K562 (cell line): ENCODE data around the gene PRDM16. TPM values are rescaled to one million over a fixed set of nuclear protein-coding genes. Genes with fewer than 3 reads are reported as not detected.
A peak's percentile ranks its signal among the peaks of the same experiment; 100 is the strongest.

ENCODE experiments used
- ATAC-seq: fragments of 200-7000 bp; cut with Tn5 transposase; 3 replicates; pipeline ENCODE4 v1.9.1; 2020; ENCODE audit warnings: moderate library complexity
- BruUV-seq: library from RNA; stranded (reverse); fragments of 400-500 nt; replicated peaks from 2 replicates; lab custom pipeline; 2021; lab: Mats Ljungman, UMichigan
- CTCF ChIA-PET: fragments of 300-600 bp; formaldehyde crosslinking; extraction: SDS; loops from one replicate; lab custom pipeline; 2021; ENCODE audit warnings: low intra/inter-chr PET ratio; lab: Yijun Ruan, JAX
- POLR2A ChIA-PET: fragments of 300-600, 350-650 bp; sonication (Branson Sonifier 250); formaldehyde crosslinking; extraction: SDS; loops from one replicate; lab custom pipeline; 2021; ENCODE audit warnings: antibody characterized with exemption, inconsistent platforms; lab: Yijun Ruan, JAX
- DNase-seq, 4 experiments: peaks; one replicate each; pipeline versions ENCODE4 v3.0.0 to v3.0.0-alpha.2; 2011 to 2018; ENCODE audit warnings: low spot score in 3 of 4, mixed read lengths in 3 of 4; ENCODE audit errors: extremely low read depth in 1 of 4
- FAIRE-seq: peaks from 2 replicates; lab custom pipeline; 2011; peaks lifted over from hg19 to GRCh38; lab: Jason Lieb, UNC
- H2AFZ ChIP-seq: 2 replicates; pipeline ENCODE4 v1.6.0; 2011; ENCODE audit warnings: low read depth, low read length, control low read depth, inconsistent platforms
- H3K27ac ChIP-seq: fragments of 200-600 bp; 3 replicates; pipeline ENCODE4 v1.8.0; 2011; ENCODE audit warnings: low read depth, mild to moderate bottlenecking, control low read depth, inconsistent platforms, low read length, moderate library complexity, mixed read lengths; ENCODE audit errors: extremely low read depth
- H3K27me3 ChIP-seq, 2 experiments: fragments of 300-600 bp in 1 of 2; 2 replicates in 1 of 2; 3 replicates in 1 of 2; pipeline versions ENCODE4 v1.6.0 to v1.8.0; 2011; ENCODE audit warnings: inconsistent platforms in 2 of 2, low read length in 2 of 2, mild to moderate bottlenecking in 1 of 2, mixed read lengths in 1 of 2, moderate library complexity in 1 of 2; ENCODE audit not compliant: control insufficient read depth in 2 of 2, insufficient read depth in 2 of 2
- H3K36me3 ChIP-seq: fragments of 300-600 bp; 3 replicates; pipeline ENCODE4 v1.8.0; 2011; ENCODE audit warnings: mild to moderate bottlenecking, low read length, inconsistent platforms; ENCODE audit not compliant: control insufficient read depth, insufficient read depth
- H3K4me1 ChIP-seq, 2 experiments: fragments of 200-600 bp in 1 of 2; replicated peaks in 1 of 2; 2 replicates in 1 of 2; 3 replicates in 1 of 2; pipeline versions ENCODE4 v1.5.1 to v1.8.0; 2011; ENCODE audit warnings: inconsistent platforms in 2 of 2, low read length in 2 of 2, mild to moderate bottlenecking in 1 of 2, mixed read lengths in 1 of 2, moderate library complexity in 1 of 2; ENCODE audit not compliant: control insufficient read depth in 2 of 2, insufficient read depth in 2 of 2
- H3K4me2 ChIP-seq: 2 replicates; pipeline ENCODE4 v1.6.1; 2011; ENCODE audit warnings: low read length, control low read depth, inconsistent platforms, mixed read lengths; ENCODE audit not compliant: insufficient read depth
- H3K4me3 ChIP-seq: fragments of 200-600 bp; sonication (generic), shearing (Covaris generic); 2 replicates; pipeline ENCODE4 v1.5.1; 2016; ENCODE audit warnings: control low read depth, inconsistent platforms
- H3K79me2 ChIP-seq: fragments of 200-600 bp; 3 replicates; pipeline ENCODE4 v1.8.0; 2011; ENCODE audit warnings: low read length, inconsistent platforms; ENCODE audit not compliant: control insufficient read depth, insufficient read depth
- H3K9ac ChIP-seq, 2 experiments: 2 replicates each; pipeline versions ENCODE4 v1.6.0 to v1.6.1; 2011; ENCODE audit warnings: low read depth in 2 of 2, low read length in 2 of 2, control low read depth in 1 of 2, inconsistent platforms in 1 of 2, mild to moderate bottlenecking in 1 of 2, mixed read lengths in 1 of 2; ENCODE audit not compliant: insufficient read depth in 1 of 2
- H3K9me1 ChIP-seq: one replicate; pipeline ENCODE4 v1.6.0; 2011; ENCODE audit warnings: inconsistent platforms, mild to moderate bottlenecking, low read length, moderate library complexity; ENCODE audit not compliant: control insufficient read depth, insufficient read depth
- H3K9me3 ChIP-seq: replicated peaks from 2 replicates; pipeline ENCODE4 v1.5.1; 2011; ENCODE audit warnings: low read depth, low read length, inconsistent platforms; ENCODE audit not compliant: control insufficient read depth, insufficient read depth
- H4K20me1 ChIP-seq: replicated peaks from 2 replicates; pipeline ENCODE4 v1.6.1; 2011; ENCODE audit warnings: low read length, inconsistent platforms, mixed read lengths; ENCODE audit not compliant: control insufficient read depth, insufficient read depth
- ARID2 ChIP-seq: fragments of 450-650 bp; IDR thresholded peaks from 2 replicates; pipeline ENCODE4 v1.6.1; 2017; ENCODE audit warnings: antibody characterized with exemption, mild to moderate bottlenecking
- COPS2 ChIP-seq: fragments of 450-650 bp; conservative IDR thresholded peaks from 2 replicates; pipeline ENCODE4 v1.6.1; 2016; ENCODE audit warnings: mild to moderate bottlenecking, moderate library complexity
- CSDE1 ChIP-seq, 2 experiments: fragments of 450-650 bp; IDR thresholded peaks; 2 replicates each; pipeline ENCODE4 v1.6.1; 2016; ENCODE audit warnings: mild to moderate bottlenecking in 1 of 2
- DACH1 ChIP-seq: fragments of 450-650 bp; IDR thresholded peaks from 2 replicates; pipeline ENCODE4 v1.6.1; 2018; ENCODE audit not compliant: partially characterized antibody
- ESRRA ChIP-seq: fragments of 450-650 bp; IDR thresholded peaks from 2 replicates; pipeline ENCODE4 v1.6.1; 2014; ENCODE audit warnings: low read depth, mild to moderate bottlenecking, moderate library complexity, borderline replicate concordance
- GATA2 ChIP-seq: sonication (generic); formaldehyde crosslinking; IDR thresholded peaks from 2 replicates; pipeline ENCODE4 v1.4.0; 2020; ENCODE audit warnings: mild to moderate bottlenecking, missing genetic modification reagents
- KLF16 ChIP-seq: IDR thresholded peaks from 2 replicates; pipeline ENCODE4 v1.6.1; 2016; ENCODE audit warnings: antibody characterized with exemption
- RAD21 ChIP-seq, 2 experiments: fragments of 250-450 bp in 1 of 2; fragments of 450-650 bp in 1 of 2; sonication (Bioruptor Pico) in 1 of 2; formaldehyde crosslinking in 1 of 2; IDR thresholded peaks in 1 of 2; conservative IDR thresholded peaks in 1 of 2; 2 replicates each; pipeline versions ENCODE4 v1.4.0 to v1.8.0; 2020 to 2022; ENCODE audit warnings: mild to moderate bottlenecking in 2 of 2, moderate library complexity in 1 of 2
- SMAD1 ChIP-seq: fragments of 150-350 bp; IDR thresholded peaks from 2 replicates; pipeline ENCODE4 v1.6.1; 2014; ENCODE audit warnings: low read length, low read depth; ENCODE audit not compliant: partially characterized antibody
- SMC3 ChIP-seq: conservative IDR thresholded peaks from 2 replicates; pipeline ENCODE4 v1.6.1; 2011; ENCODE audit warnings: low read depth, low read length, improper control_type of control experiment; ENCODE audit not compliant: insufficient read depth
- STAG1 ChIP-seq: sonication (generic); formaldehyde crosslinking; IDR thresholded peaks from 2 replicates; pipeline ENCODE4 v1.5.0; 2020; ENCODE audit warnings: missing genetic modification reagents, borderline replicate concordance
- U2AF1 ChIP-seq: fragments of 200-400 bp; formaldehyde crosslinking; optimal IDR thresholded peaks from 2 replicates; pipeline ENCODE3; 2017; ENCODE audit warnings: mild to moderate bottlenecking, low read depth, low read length, moderate library complexity
- YBX1 ChIP-seq: fragments of 450-650 bp; IDR thresholded peaks from 2 replicates; pipeline ENCODE4 v1.7.1; 2016; ENCODE audit warnings: mild to moderate bottlenecking
- YY1 ChIP-seq, 3 experiments: IDR thresholded peaks; 2 replicates each; pipeline ENCODE4 v1.6.1; 2011; ENCODE audit warnings: low read length in 2 of 3, mild to moderate bottlenecking in 2 of 3, moderate library complexity in 2 of 3, borderline replicate concordance in 1 of 3, control low read depth in 1 of 3, low read depth in 1 of 3; ENCODE audit not compliant: insufficient read depth in 3 of 3, insufficient replicate concordance in 2 of 3, control insufficient read depth in 1 of 3, insufficient read length in 1 of 3; ENCODE audit errors: extremely low read depth in 1 of 3
- ZKSCAN1 ChIP-seq: fragments of 150-350 bp; IDR thresholded peaks from 2 replicates; pipeline ENCODE4 v1.6.1; 2016; ENCODE audit warnings: low read depth, low read length
- WGBS: fragments of 100-300 bp; shearing (Covaris generic); methylation state at CpG from one replicate; pipeline ENCODE4 v1.1.6; 2016; ENCODE audit warnings: low coverage, mixed read lengths; ENCODE audit not compliant: insufficient coverage; ENCODE audit errors: missing lambda C conversion rate; 5-methylcytosine and 5-hydroxymethylcytosine counted together
- in situ Hi-C: fragments of 300-500 bp; cut with MboI; formaldehyde crosslinking; loops from 4 replicates; pipeline ENCODE4 v1.15.0; 2018; ENCODE audit warnings: inconsistent platforms, mixed read lengths
- intact Hi-C: fragments of 100-400 bp; cut with micrococcal nuclease; formaldehyde crosslinking; loops from 2 replicates; pipeline ENCODE4 v1.14.2; 2022
- polyA plus RNA-seq, 8 experiments: library from polyadenylated mRNA; depleted of rRNA in 4 of 8; stranded (reverse) in 5 of 8; unstranded in 3 of 8; fragments of >200 nt; fragmentation: Nextera tagmentation in 2 of 8; fragmentation: Illumina TruSeq in 1 of 8; extraction: Ambion mirVana in 2 of 8; extraction: Trizol in 1 of 8; gene quantifications; 2 replicates each; pipeline versions ENCODE4 v1.2.1 to v1.2.3, GENCODE V29; 2011 to 2014; ENCODE audit warnings: inconsistent platforms in 1 of 8, missing spikeins in 1 of 8
- total RNA-seq, 7 experiments: library from RNA; depleted of rRNA in 6 of 7; stranded (reverse); fragments of >200 nt in 6 of 7; fragmentation: Illumina TruSeq in 2 of 7; extraction: Trizol in 2 of 7; gene quantifications; 2 replicates each; pipeline versions ENCODE4 v1.2.1 to v1.2.3, GENCODE V29; 2011 to 2021; ENCODE audit warnings: low replicate concordance in 1 of 7
- TF ChIP-seq, protein P1 (sequence below): sonication (generic); IDR thresholded peaks from 2 replicates; pipeline ENCODE4 v1.6.1; 2016
- TF ChIP-seq, protein P2 (sequence below): fragments of 450-650 bp; IDR thresholded peaks from 2 replicates; pipeline ENCODE4 v1.7.1; 2018; ENCODE audit warnings: mild to moderate bottlenecking, low read depth; ENCODE audit not compliant: partially characterized antibody

Gene PRDM16
- total and polyA plus RNA-seq, 9 of the 15 experiments (the other 6 are each of a cell fraction or from before 2014, with no cell fraction given): 0.10 to 0.27 TPM; not detected in 7

GRCh38 chr1:3283849-3284248 lies 214.8 kb downstream of the PRDM16 start:
- CTCF ChIA-PET: interaction anchor here (0.7 kb wide), 1 partner anchor 9 kb away, joined by 3 read pairs; no protein-coding TSS in a partner anchor
- WGBS: 29% methylated on average over 20 of the region's 22 CpGs
- FAIRE-seq: no peak
- Histone ChIP-seq H4K20me1 (peaks cover 10% of the 10 kb centered on the region; the same call in 1 of the 2 replicates), H3K4me2 (no peak overlapping the region), H3K4me1 (peaks cover 0 to 7% of the 10 kb centered on the region in 2 experiments; a peak in 1 of 5 replicates), H2AFZ (no peak overlapping the region), H3K9ac (no peak overlapping the region), H3K9me3 (no peaks in the 10 kb centered on the region), H3K27me3 (peaks cover 11 to 82% of the 10 kb centered on the region in 2 experiments; a peak in 3 of 5 replicates), H3K27ac (no peak overlapping the region), H3K9me1 (no peaks in the 10 kb centered on the region), H3K36me3 (no peaks in the 10 kb centered on the region), H3K4me3 (no peak overlapping the region), H3K79me2 (no peaks in the 10 kb centered on the region)
- POLR2A ChIA-PET: no interaction called here
- in situ Hi-C loops: no loop called here
- ATAC-seq: peak; percentile 87
- peak; percentile 30 to 71 (median 69) for DNase-seq
- intact Hi-C loops: loop anchor here (5.0 kb wide), 1 partner anchor 272 kb away; no protein-coding TSS in a partner anchor
- BruUV-seq: no TSS peak
- TF ChIP-seq SMAD1 (no peak), YY1 (IDR thresholded peaks at IDR 0.05; ENCODE audit: borderline replicate concordance in 1 of 3, control insufficient read depth in 1 of 3, extremely low read depth in 1 of 3, insufficient read depth in 3 of 3, insufficient read length in 1 of 3, insufficient replicate concordance in 2 of 3, low read depth in 1 of 3, low read length in 2 of 3) (no peak), SMC3 (peak; percentile 62), RAD21 (CRISPR knock-in tag; conservative IDR thresholded peaks at IDR 0.05 in 1 of 2, IDR thresholded peaks at IDR 0.05 in 1 of 2) (peak; percentile 22 to 69; a peak in 2 of 4 replicates), ESRRA (peak; percentile 25; the same call in 1 of the 2 replicates), U2AF1 (no peak), STAG1 (peak; percentile 54; the same call in 1 of the 2 replicates), GATA2 (no peak), DACH1 (no peak), CSDE1 (IDR thresholded peaks at IDR 0.05) (no peak), ARID2 (no peak), YBX1 (no peak), ZKSCAN1 (no peak), KLF16 (no peak), COPS2 (no peak)
- TF ChIP-seq, protein P1, sequence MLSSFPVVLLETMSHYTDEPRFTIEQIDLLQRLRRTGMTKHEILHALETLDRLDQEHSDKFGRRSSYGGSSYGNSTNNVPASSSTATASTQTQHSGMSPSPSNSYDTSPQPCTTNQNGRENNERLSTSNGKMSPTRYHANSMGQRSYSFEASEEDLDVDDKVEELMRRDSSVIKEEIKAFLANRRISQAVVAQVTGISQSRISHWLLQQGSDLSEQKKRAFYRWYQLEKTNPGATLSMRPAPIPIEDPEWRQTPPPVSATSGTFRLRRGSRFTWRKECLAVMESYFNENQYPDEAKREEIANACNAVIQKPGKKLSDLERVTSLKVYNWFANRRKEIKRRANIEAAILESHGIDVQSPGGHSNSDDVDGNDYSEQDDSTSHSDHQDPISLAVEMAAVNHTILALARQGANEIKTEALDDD: no peak
- TF ChIP-seq, protein P2, sequence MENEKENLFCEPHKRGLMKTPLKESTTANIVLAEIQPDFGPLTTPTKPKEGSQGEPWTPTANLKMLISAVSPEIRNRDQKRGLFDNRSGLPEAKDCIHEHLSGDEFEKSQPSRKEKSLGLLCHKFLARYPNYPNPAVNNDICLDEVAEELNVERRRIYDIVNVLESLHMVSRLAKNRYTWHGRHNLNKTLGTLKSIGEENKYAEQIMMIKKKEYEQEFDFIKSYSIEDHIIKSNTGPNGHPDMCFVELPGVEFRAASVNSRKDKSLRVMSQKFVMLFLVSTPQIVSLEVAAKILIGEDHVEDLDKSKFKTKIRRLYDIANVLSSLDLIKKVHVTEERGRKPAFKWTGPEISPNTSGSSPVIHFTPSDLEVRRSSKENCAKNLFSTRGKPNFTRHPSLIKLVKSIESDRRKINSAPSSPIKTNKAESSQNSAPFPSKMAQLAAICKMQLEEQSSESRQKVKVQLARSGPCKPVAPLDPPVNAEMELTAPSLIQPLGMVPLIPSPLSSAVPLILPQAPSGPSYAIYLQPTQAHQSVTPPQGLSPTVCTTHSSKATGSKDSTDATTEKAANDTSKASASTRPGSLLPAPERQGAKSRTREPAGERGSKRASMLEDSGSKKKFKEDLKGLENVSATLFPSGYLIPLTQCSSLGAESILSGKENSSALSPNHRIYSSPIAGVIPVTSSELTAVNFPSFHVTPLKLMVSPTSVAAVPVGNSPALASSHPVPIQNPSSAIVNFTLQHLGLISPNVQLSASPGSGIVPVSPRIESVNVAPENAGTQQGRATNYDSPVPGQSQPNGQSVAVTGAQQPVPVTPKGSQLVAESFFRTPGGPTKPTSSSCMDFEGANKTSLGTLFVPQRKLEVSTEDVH: no peak
